Vagina (tissue), 2 donors: ENCODE data around the gene RCAN3.

Experiments used
- CTCF ChIP-seq, 3 experiments: fragments of 450-650 bp in 2 of 3; fragments of 200-600 bp in 1 of 3; sonication (generic) in 1 of 3; IDR thresholded peaks; one replicate each; pipeline ENCODE4 v1.5.1; 2017 to 2019; ENCODE audit warnings: antibody characterized with exemption in 3 of 3, mild to moderate bottlenecking in 2 of 3, moderate library complexity in 2 of 3
- POLR2A ChIP-seq, 2 donors: fragments of 450-650 bp; IDR thresholded peaks; one replicate each; pipeline ENCODE4 v1.6.1; 2017; ENCODE audit warnings: antibody characterized with exemption in 2 of 2, mild to moderate bottlenecking in 2 of 2, moderate library complexity in 2 of 2
- POLR2AphosphoS5 ChIP-seq, 2 donors: sonication (generic); formaldehyde crosslinking; IDR thresholded peaks; one replicate each; pipeline ENCODE4 v1.9.0; 2017; ENCODE audit warnings: antibody characterized with exemption in 2 of 2, mild to moderate bottlenecking in 2 of 2, low read depth in 1 of 2; ENCODE audit not compliant: insufficient read depth in 1 of 2

DNA sequence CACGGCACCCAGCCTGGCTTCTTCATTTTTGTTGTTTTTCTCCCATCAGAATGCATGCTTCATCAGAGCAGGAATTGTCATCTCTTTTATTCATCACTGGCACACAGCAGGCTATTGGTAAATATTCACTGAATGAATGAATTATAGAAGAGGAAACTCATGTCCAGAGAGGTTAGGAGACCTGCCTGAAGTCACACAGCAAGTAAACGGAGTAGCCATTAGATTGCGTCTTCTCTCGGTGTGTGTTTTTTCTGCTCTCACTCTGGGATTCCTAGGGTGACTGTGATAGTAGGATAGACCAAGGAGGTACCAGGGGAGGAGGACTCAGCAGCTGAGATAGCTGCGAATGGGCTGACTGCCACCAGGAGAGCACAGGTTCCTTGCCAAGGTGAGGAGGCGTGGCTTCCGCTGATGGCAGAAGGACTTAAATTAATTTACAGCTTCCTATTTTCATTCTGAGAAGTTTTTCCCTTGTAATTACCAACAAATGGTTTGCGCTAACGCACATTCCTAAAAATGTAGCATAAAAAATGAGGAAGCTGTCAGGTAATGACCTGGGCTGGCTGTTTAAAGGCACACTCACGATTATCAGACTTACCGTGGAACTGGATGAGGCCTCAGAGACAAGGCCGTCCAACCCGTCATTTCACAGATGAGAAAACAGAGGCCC is 48.8 kb downstream of the RCAN3 start:
- TF ChIP-seq CTCF (IDR thresholded peaks at IDR 0.05) (no peak), POLR2A (IDR thresholded peaks at IDR 0.05) (no peak), POLR2AphosphoS5 (IDR thresholded peaks at IDR 0.05; ENCODE audit: insufficient read depth in 1 of 2, low read depth in 1 of 2) (no peak)
